Stimulated activated CD8-positive, alpha-beta memory T cell treated with anti-CD3 and anti-CD28 coated beads, Interleukin-7, amount 100 ng/mL, for 48 hours (primary cell): ENCODE data around the gene TEKTIP1.

ENCODE experiments used
- DNase-seq, 2 donors: peaks; one replicate each; pipeline ENCODE4 v3.0.0-alpha.2; 2020; ENCODE audit warnings: low read depth in 1 of 2; ENCODE audit errors: extremely low read depth in 1 of 2

TEKTIP1 gene

GRCh38 chr19:3538965-3539755 is at the start of gene TEKTIP1:
TSS of gene TEKTIP1 (plus strand) at chr19:3539174. CDS start at chr19:3539178, 4 bp downstream.
- DNase-seq = no peak

- DNase-seq = no peak
Observed at GRCh38 chr19:3491396-3492119, 47.4 kb upstream of the TEKTIP1 start.

GRCh38 chr19:3492131-3492839 is 46.7 kb upstream of the TEKTIP1 start:
- DNase-seq = no peak

GRCh38 chr19:3492919-3493318 is 46.1 kb upstream of the TEKTIP1 start:
- DNase-seq = no peak

GRCh38 chr19:3493651-3494050 is 45.3 kb upstream of the TEKTIP1 start:
- DNase-seq = no peak

GRCh38 chr19:3494051-3494450 is 44.9 kb upstream of the TEKTIP1 start:
- no peak for DNase-seq

- no peak for DNase-seq
Observed at GRCh38 chr19:3494559-3494958, 44.4 kb upstream of the TEKTIP1 start.

GRCh38 chr19:3496392-3497273 is 42.3 kb upstream of the TEKTIP1 start:
- DNase-seq = no peak

GRCh38 chr19:3497757-3498520 is 41.0 kb upstream of the TEKTIP1 start:
- DNase-seq = no peak

- no peak for DNase-seq
Observed at GRCh38 chr19:3499738-3500428, 39.1 kb upstream of the TEKTIP1 start.

GRCh38 chr19:3500429-3501101 is 38.4 kb upstream of the TEKTIP1 start, which contains the start of gene DOHH:
TSS of gene DOHH (minus strand) at chr19:3500674. CDS start at chr19:3496814, 3,860 bp downstream.
- DNase-seq = peak; percentile 91 to 96

GRCh38 chr19:3501780-3502179 is 37.2 kb upstream of the TEKTIP1 start:
- no peak for DNase-seq

- DNase-seq = no peak
Observed at GRCh38 chr19:3503036-3503572, 35.9 kb upstream of the TEKTIP1 start.

GRCh38 chr19:3504735-3505134 is 34.2 kb upstream of the TEKTIP1 start:
- no peak for DNase-seq

- DNase-seq = peak; percentile 98 to 99
Observed at GRCh38 chr19:3505598-3506383, 33.2 kb upstream of the TEKTIP1 start, which contains the start of gene FZR1. TSS of gene FZR1 (plus strand) at chr19:3506311. CDS start at chr19:3522990, 16,679 bp downstream.

GRCh38 chr19:3506384-3507340 is 32.3 kb upstream of the TEKTIP1 start:
- no peak for DNase-seq
